GM18511 (cell line): ENCODE data around the gene PTPN7.
"Not testable (repeated sequence)": the region's sequence is repeated elsewhere in the genome, so short reads cannot be mapped to it uniquely, and the experiment has no call there.

Experiments used
- ATAC-seq: cut with Tn5 transposase; IDR thresholded peaks from one replicate; pipeline ENCODE4 v1.9.1; 2021; ENCODE audit warnings: mild to moderate bottlenecking, moderate library complexity; ENCODE audit not compliant: unreplicated experiment

Gene PTPN7

GRCh38 chr1:202111589-202111988 lies 48.8 kb downstream of the PTPN7 start:
- ATAC-seq = not testable (repeated sequence)

- no peak for ATAC-seq
Observed at GRCh38 chr1:202110977-202111376, 49.4 kb downstream of the PTPN7 start.

- ATAC-seq = no peak
Observed at GRCh38 chr1:202107801-202108731, 52.3 kb downstream of the PTPN7 start.

- no peak for ATAC-seq
Observed at GRCh38 chr1:202107321-202107761, 53.1 kb downstream of the PTPN7 start.

GRCh38 chr1:202106340-202107254 lies 53.8 kb downstream of the PTPN7 start:
- no peak for ATAC-seq

GRCh38 chr1:202105571-202106339 lies 54.6 kb downstream of the PTPN7 start:
- no peak for ATAC-seq

DNA sequence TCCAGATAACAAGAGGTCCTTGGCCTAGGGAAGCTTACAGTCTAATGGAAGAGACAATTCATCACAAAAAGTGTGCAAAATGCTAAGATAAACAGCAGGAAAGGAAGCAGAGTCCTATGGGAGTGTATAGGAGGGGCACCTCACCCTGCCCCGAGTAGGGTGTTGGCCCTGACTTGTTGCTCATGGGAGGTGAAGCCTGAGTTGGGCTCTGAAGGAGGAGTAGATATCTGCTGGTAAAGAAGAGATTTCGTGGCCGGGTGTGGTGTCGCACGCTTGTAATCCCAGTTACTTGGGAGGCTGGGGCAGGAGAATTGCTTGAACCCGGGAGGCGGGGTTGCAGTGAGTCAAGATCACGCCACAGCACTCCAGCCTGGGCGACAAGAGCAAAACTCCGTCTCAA lies 56.3 kb downstream of the PTPN7 start:
- no peak for ATAC-seq

DNA sequence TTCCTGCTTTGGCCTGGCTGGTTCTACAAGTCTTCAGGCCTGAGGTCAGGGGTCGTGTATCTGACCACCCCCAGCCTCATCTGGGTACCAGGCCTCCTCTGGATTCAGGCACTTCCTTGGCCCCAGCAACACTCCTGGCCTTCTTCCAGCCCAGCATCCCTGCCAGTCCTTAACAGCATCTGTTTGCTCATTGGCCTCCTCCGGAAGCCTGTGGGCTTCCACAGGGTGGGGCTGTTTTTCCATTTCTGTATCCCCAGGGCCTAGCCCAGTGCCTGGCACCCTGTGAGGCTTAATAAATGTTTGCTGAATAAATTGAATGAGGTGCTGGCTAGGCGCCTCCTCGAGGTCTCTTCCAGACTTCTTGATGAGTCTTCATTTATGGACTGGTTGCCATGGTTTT lies 59.2 kb downstream of the PTPN7 start:
- no peak for ATAC-seq
